Fibroblast of gingiva (primary cell): ENCODE data around the gene SPEN.

Source experiments
- DNase-seq: peaks from one replicate; pipeline ENCODE4 v3.0.0-alpha.2; 2011; ENCODE audit warnings: low read depth

Gene SPEN

GRCh38 chr1:15989776-15990175, 142.3 kb downstream of the SPEN start:
- DNase-seq: no peak
